H1 (cell line): ENCODE measurements around the gene PIGL. TPM values are rescaled to one million over a fixed set of nuclear protein-coding genes. Genes with fewer than 3 reads are reported as not detected.

Experiments used
- CTCF ChIA-PET: fragments of 300-600 bp; sonication (Branson Sonifier 250); formaldehyde crosslinking; loops from one replicate; lab custom pipeline; 2021; ENCODE audit not compliant: partially characterized antibody; lab: Charles Lee
- POLR2A ChIA-PET: fragments of 300-600 bp; sonication (Branson Sonifier 250); formaldehyde crosslinking; loops from one replicate; lab custom pipeline; 2021; ENCODE audit warnings: inconsistent platforms; ENCODE audit not compliant: partially characterized antibody; lab: Charles Lee
- DNase-seq, 2 experiments: peaks; one replicate each; pipeline versions ENCODE4 v3.0.0 to v3.0.0-alpha.2; 2010 to 2022; ENCODE audit warnings: low spot score in 2 of 2, low read depth in 1 of 2, mixed read lengths in 1 of 2
- FAIRE-seq: peaks from 2 replicates; lab custom pipeline; 2011; peaks lifted over from hg19 to GRCh38; lab: Jason Lieb, UNC
- H2AFZ ChIP-seq: 2 replicates; pipeline ENCODE4 v1.8.1; 2012; ENCODE audit warnings: low read length, inconsistent platforms
- H2AK5ac ChIP-seq: 2 replicates; pipeline ENCODE4 v1.6.1; 2013; ENCODE audit warnings: low read depth, low read length
- H2BK120ac ChIP-seq: replicated peaks from 2 replicates; pipeline ENCODE3; 2013; ENCODE audit warnings: low read depth, low read length, inconsistent platforms
- H2BK12ac ChIP-seq: 2 replicates; pipeline ENCODE4 v1.6.1; 2013; ENCODE audit warnings: low read depth, low read length
- H2BK15ac ChIP-seq: 2 replicates; pipeline ENCODE4 v1.6.1; 2013; ENCODE audit warnings: low read length
- H2BK20ac ChIP-seq: 2 replicates; pipeline ENCODE4 v1.6.1; 2013; ENCODE audit warnings: low read length
- H2BK5ac ChIP-seq: 2 replicates; pipeline ENCODE4 v1.6.1; 2013; ENCODE audit warnings: low read depth, low read length
- H3K14ac ChIP-seq: 2 replicates; pipeline ENCODE4 v1.6.1; 2013; ENCODE audit warnings: inconsistent platforms; ENCODE audit not compliant: insufficient read length
- H3K18ac ChIP-seq: 2 replicates; pipeline ENCODE4 v1.6.1; 2013; ENCODE audit warnings: low read length; ENCODE audit errors: extremely low read depth
- H3K23ac ChIP-seq: 2 replicates; pipeline ENCODE4 v1.6.1; 2013; ENCODE audit warnings: inconsistent platforms; ENCODE audit not compliant: insufficient read length
- H3K23me2 ChIP-seq: 2 replicates; pipeline ENCODE4 v1.6.1; 2013; ENCODE audit warnings: low read depth, low read length
- H3K27ac ChIP-seq: 2 replicates; pipeline ENCODE4 v1.6.1; 2011; ENCODE audit warnings: low read depth, low read length, inconsistent platforms
- H3K27me3 ChIP-seq, 4 experiments: replicated peaks in 1 of 4; 1 replicate in 1 of 4; 2 replicates in 3 of 4; pipeline versions ENCODE4 v1.6.1 to v1.8.1; 2011 to 2013; ENCODE audit warnings: low read length in 3 of 4, mild to moderate bottlenecking in 3 of 4, inconsistent platforms in 2 of 4, mixed read lengths in 2 of 4, moderate library complexity in 1 of 4; ENCODE audit not compliant: control insufficient read depth in 3 of 4, insufficient read depth in 3 of 4; ENCODE audit errors: extremely low read depth in 1 of 4
- H3K36me3 ChIP-seq, 4 experiments: 2 replicates each; pipeline versions ENCODE4 v1.6.1 to v1.8.1; 2011 to 2013; ENCODE audit warnings: mild to moderate bottlenecking in 4 of 4, low read length in 3 of 4, moderate library complexity in 2 of 4, control low read depth in 1 of 4, inconsistent platforms in 1 of 4; ENCODE audit not compliant: insufficient read depth in 4 of 4, control insufficient read depth in 2 of 4
- H3K4ac ChIP-seq: replicated peaks from 2 replicates; pipeline ENCODE3; 2013; ENCODE audit warnings: low read length, low read depth, mixed read lengths, inconsistent platforms; ENCODE audit not compliant: insufficient read length
- H3K4me1 ChIP-seq, 4 experiments: replicated peaks in 1 of 4; 1 replicate in 1 of 4; 2 replicates in 3 of 4; pipeline versions ENCODE4 v1.6.1 to v1.8.1; 2011 to 2013; ENCODE audit warnings: low read length in 3 of 4, inconsistent platforms in 2 of 4, mixed read lengths in 1 of 4; ENCODE audit not compliant: insufficient read depth in 4 of 4, control insufficient read depth in 3 of 4
- H3K4me2 ChIP-seq, 2 experiments: 2 replicates each; pipeline versions ENCODE4 v1.6.1 to v1.8.1; 2011 to 2013; ENCODE audit warnings: low read depth in 2 of 2, low read length in 2 of 2, control low read depth in 1 of 2, inconsistent platforms in 1 of 2, mild to moderate bottlenecking in 1 of 2; ENCODE audit not compliant: insufficient read depth in 1 of 2
- H3K4me3 ChIP-seq, 4 experiments: fragments of 200-600, 300-600 bp in 1 of 4; sonication (generic), shearing (Covaris generic), sonication (Bioruptor Twin) in 1 of 4; 2 replicates each; pipeline versions ENCODE4 v1.5.1 to v1.8.1; 2011 to 2016; ENCODE audit warnings: low read length in 4 of 4, low read depth in 3 of 4, control low read depth in 2 of 4, inconsistent platforms in 2 of 4, mild to moderate bottlenecking in 2 of 4, mixed read lengths in 1 of 4, moderate library complexity in 1 of 4; ENCODE audit not compliant: insufficient read depth in 2 of 4; ENCODE audit errors: extremely low read depth in 1 of 4
- H3K56ac ChIP-seq: replicated peaks from 2 replicates; pipeline ENCODE3; 2013; ENCODE audit warnings: low read depth, mild to moderate bottlenecking, mixed read lengths, low read length, inconsistent platforms; ENCODE audit not compliant: insufficient read length
- H3K79me1 ChIP-seq: 2 replicates; pipeline ENCODE4 v1.6.1; 2013; ENCODE audit warnings: low read depth, low read length, control low read depth
- H3K79me2 ChIP-seq, 2 experiments: 2 replicates each; pipeline versions ENCODE4 v1.6.1 to v1.8.1; 2012 to 2013; ENCODE audit warnings: low read length in 2 of 2, mild to moderate bottlenecking in 2 of 2, inconsistent platforms in 1 of 2; ENCODE audit not compliant: insufficient read depth in 2 of 2, control insufficient read depth in 1 of 2
- H3K9ac ChIP-seq, 4 experiments: replicated peaks in 1 of 4; 1 replicate in 1 of 4; 2 replicates in 3 of 4; pipeline versions ENCODE4 v1.6.1 to v1.8.1; 2011 to 2013; ENCODE audit warnings: low read depth in 3 of 4, low read length in 3 of 4, control low read depth in 2 of 4, mild to moderate bottlenecking in 2 of 4, moderate library complexity in 2 of 4, inconsistent platforms in 1 of 4; ENCODE audit errors: extremely low read depth in 1 of 4
- H3K9me3 ChIP-seq, 2 experiments: 2 replicates each; pipeline versions ENCODE4 v1.6.1 to v1.8.1; 2012 to 2013; ENCODE audit warnings: mild to moderate bottlenecking in 2 of 2, moderate library complexity in 2 of 2, control low read depth in 1 of 2, inconsistent platforms in 1 of 2, low read depth in 1 of 2, low read length in 1 of 2, mixed read lengths in 1 of 2; ENCODE audit not compliant: insufficient read depth in 2 of 2
- H4K20me1 ChIP-seq, 2 experiments: replicated peaks in 1 of 2; 2 replicates each; pipeline versions ENCODE3 to v1.8.1; 2011 to 2013; ENCODE audit warnings: inconsistent platforms in 2 of 2, low read length in 2 of 2, mild to moderate bottlenecking in 1 of 2; ENCODE audit not compliant: insufficient read depth in 2 of 2, control insufficient read depth in 1 of 2
- H4K5ac ChIP-seq: 2 replicates; pipeline ENCODE4 v1.6.1; 2013; ENCODE audit warnings: low read length, low read depth, mixed read lengths, inconsistent platforms; ENCODE audit not compliant: insufficient read length
- H4K8ac ChIP-seq: 2 replicates; pipeline ENCODE4 v1.8.0; 2013; ENCODE audit warnings: mild to moderate bottlenecking, moderate library complexity, low read length, inconsistent platforms; ENCODE audit not compliant: insufficient read depth; ENCODE audit errors: extremely low read depth
- H4K91ac ChIP-seq: replicated peaks from 2 replicates; pipeline ENCODE3; 2013; ENCODE audit warnings: low read length, mixed read lengths, inconsistent platforms; ENCODE audit not compliant: insufficient read length
- BRCA1 ChIP-seq: IDR thresholded peaks from 2 replicates; pipeline ENCODE4 v1.6.1; 2012; ENCODE audit warnings: low read depth, low read length, improper control_type of control experiment
- CBX5 ChIP-seq: fragments of 300-800, 300-1000 bp; sonication (generic); IDR thresholded peaks from 2 replicates; pipeline ENCODE4 v1.7.1; 2016; ENCODE audit warnings: antibody characterized with exemption, low read length, low read depth
- CTBP2 ChIP-seq: IDR thresholded peaks from 2 replicates; pipeline ENCODE4 v1.7.0; 2011; ENCODE audit warnings: borderline replicate concordance, mild to moderate bottlenecking, moderate library complexity, mixed read lengths, low read length; ENCODE audit not compliant: insufficient read depth, insufficient read length
- POU5F1 ChIP-seq: IDR thresholded peaks from 2 replicates; pipeline ENCODE4 v1.6.1; 2011; ENCODE audit warnings: low read depth, mild to moderate bottlenecking, low read length, moderate library complexity
- RBBP5 ChIP-seq: IDR thresholded peaks from 2 replicates; pipeline ENCODE4 v1.7.1; 2012; ENCODE audit warnings: low read depth, mild to moderate bottlenecking, inconsistent platforms, low read length, moderate library complexity, borderline replicate concordance
- RFX5 ChIP-seq: IDR thresholded peaks from 2 replicates; pipeline ENCODE4 v1.6.1; 2011; ENCODE audit warnings: low read depth, low read length, improper control_type of control experiment, borderline replicate concordance
- SAP30 ChIP-seq: fragments of 300-600 bp; sonication (generic); IDR thresholded peaks from 2 replicates; pipeline ENCODE4 v1.7.1; 2012; ENCODE audit warnings: low read length, moderate library complexity, mild to moderate bottlenecking, inconsistent platforms; ENCODE audit not compliant: insufficient read depth, insufficient replicate concordance
- SIN3A ChIP-seq, 2 experiments: IDR thresholded peaks in 1 of 2; conservative IDR thresholded peaks in 1 of 2; 2 replicates each; pipeline ENCODE4 v1.6.1; 2011 to 2012; ENCODE audit warnings: low read length in 2 of 2, improper control_type of control experiment in 1 of 2, low read depth in 1 of 2, mild to moderate bottlenecking in 1 of 2
- SIX5 ChIP-seq: IDR thresholded peaks from 2 replicates; pipeline ENCODE4 v1.6.1; 2011; ENCODE audit warnings: mild to moderate bottlenecking, low read depth, low read length
- SP4 ChIP-seq: IDR thresholded peaks from 2 replicates; pipeline ENCODE4 v1.6.1; 2012; ENCODE audit warnings: low read length, inconsistent platforms
- TAF1 ChIP-seq: IDR thresholded peaks from 2 replicates; pipeline ENCODE4 v1.6.1; 2011; ENCODE audit warnings: mild to moderate bottlenecking, low read depth, low read length
- WGBS, 2 experiments: shearing (Covaris generic) in 1 of 2; methylation state at CpG; one replicate each; pipeline versions ENCODE4 v1.1.6 to v1.1.7; 2013 to 2015; ENCODE audit warnings: low lambda C conversion rate in 2 of 2, mixed read lengths in 2 of 2, inconsistent platforms in 1 of 2, low coverage in 1 of 2, missing lambda C conversion rate in 1 of 2; ENCODE audit not compliant: insufficient replicate concordance in 2 of 2, insufficient coverage in 1 of 2, insufficient read length in 1 of 2; ENCODE audit errors: extremely low coverage in 1 of 2, missing lambda C conversion rate in 1 of 2; 5-methylcytosine and 5-hydroxymethylcytosine counted together
- polyA plus RNA-seq, 7 experiments: library from polyadenylated mRNA; depleted of rRNA in 3 of 7; stranded (reverse) in 5 of 7; unstranded in 2 of 7; fragments of >200 nt in 5 of 7; fragments of 200-250 nt in 2 of 7; gene quantifications; 1 replicate in 5 of 7; 2 replicates in 1 of 7; 4 replicates in 1 of 7; pipeline versions ENCODE4 v1.2.1 to v1.2.3, GENCODE V29; 2011 to 2013; ENCODE audit warnings: missing spikeins in 2 of 7, mixed read lengths in 2 of 7
- total RNA-seq: library from RNA; stranded (reverse); fragmentation: NEBNext Ultra II Directional; extraction: Animal tissue kit (Norgen Biotek cat#: 25700); gene quantifications from 2 replicates; pipeline ENCODE4 v1.2.1, GENCODE V29; 2021
- TF ChIP-seq, protein P1 (sequence below): IDR thresholded peaks from 2 replicates; pipeline ENCODE4 v1.6.1; 2012; ENCODE audit warnings: inconsistent platforms

The PIGL gene
- total and polyA plus RNA-seq, 2 of the 8 experiments (the other 6 are each of a cell fraction or from before 2014, with no cell fraction given) = 28.4 to 30.8 TPM

DNA sequence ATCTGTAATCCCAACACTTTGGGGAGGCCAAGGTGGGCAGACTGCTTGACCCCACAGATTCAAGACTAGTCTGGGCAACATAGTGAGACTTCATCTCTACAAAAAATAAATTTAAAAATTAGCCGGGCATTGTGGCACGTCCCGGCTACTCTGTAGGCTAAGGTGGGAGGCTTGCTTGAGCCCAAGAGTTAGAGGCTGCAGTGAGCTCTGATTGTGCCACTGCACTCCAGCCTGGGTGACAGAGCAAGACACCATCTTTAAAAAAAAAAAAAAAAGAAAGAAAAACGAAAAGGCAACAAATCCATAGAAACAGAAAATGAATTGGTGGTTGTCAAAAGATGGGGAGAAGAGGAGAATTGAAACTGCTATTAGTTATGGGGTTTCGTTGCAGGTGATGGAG lies 29.4 kb upstream of the PIGL start:
- no peaks in the 10 kb centered on the region for H3K9me3 ChIP-seq
- no peak overlapping the region for H4K91ac ChIP-seq
- H3K36me3 ChIP-seq = peaks cover 0 to 7% (median 2%) of the 10 kb centered on the region in 4 experiments; a peak in 3 of 8 replicates
- peaks cover 2% of the 10 kb centered on the region for H3K79me1 ChIP-seq
- no peak overlapping the region for H3K27ac ChIP-seq
- TF ChIP-seq CTBP2 = no peak
- no peak for TF ChIP-seq SIX5
- TF ChIP-seq, protein P1, sequence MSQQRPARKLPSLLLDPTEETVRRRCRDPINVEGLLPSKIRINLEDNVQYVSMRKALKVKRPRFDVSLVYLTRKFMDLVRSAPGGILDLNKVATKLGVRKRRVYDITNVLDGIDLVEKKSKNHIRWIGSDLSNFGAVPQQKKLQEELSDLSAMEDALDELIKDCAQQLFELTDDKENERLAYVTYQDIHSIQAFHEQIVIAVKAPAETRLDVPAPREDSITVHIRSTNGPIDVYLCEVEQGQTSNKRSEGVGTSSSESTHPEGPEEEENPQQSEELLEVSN = no peak
- no peak for TF ChIP-seq BRCA1
- TF ChIP-seq CBX5 = no peak
- no peak for TF ChIP-seq RBBP5
- TF ChIP-seq POU5F1 = no peak
- no peak for TF ChIP-seq TAF1
- no peak for TF ChIP-seq SAP30
- TF ChIP-seq RFX5 = no peak
- TF ChIP-seq SP4 = no peak
- TF ChIP-seq SIN3A (conservative IDR thresholded peaks at IDR 0.05 in 1 of 2, IDR thresholded peaks at IDR 0.05 in 1 of 2; ENCODE audit: low read depth in 1 of 2, low read length in 2 of 2) = no peak
- TF ChIP-seq, all 59 proteins: peak for 0
- Histone ChIP-seq H2BK120ac (no peak overlapping the region), H4K5ac (no peak overlapping the region), H2AK5ac (no peak overlapping the region), H3K79me2 (peaks cover 0 to 63% of the 10 kb centered on the region in 2 experiments; a peak in 2 of 4 replicates), H3K9ac (no peak overlapping the region), H3K23ac (no peak overlapping the region), H2BK12ac (no peak overlapping the region), H2BK15ac (no peak overlapping the region), H3K4me3 (no peak overlapping the region), H2BK5ac (no peak overlapping the region), H4K20me1 (no peaks in the 10 kb centered on the region), H4K8ac (no peak overlapping the region), H3K4me1 (no peaks in the 10 kb centered on the region), H3K18ac (no peak overlapping the region), H3K4me2 (no peak overlapping the region), H3K56ac (no peak overlapping the region), H2BK20ac (no peak overlapping the region), H3K23me2 (no peaks in the 10 kb centered on the region), H3K27me3 (no peaks in the 10 kb centered on the region), H2AFZ (no peak overlapping the region), H3K14ac (no peak overlapping the region), H3K4ac (no peak overlapping the region)
- FAIRE-seq = no peak
- ChIA-PET POLR2A (no interaction called here), CTCF (no interaction called here)
- DNase-seq = no peak
- 91% methylated on average over 5 of the region's 5 CpGs; no CpG with 5 or more reads in 1 of the 2 experiments for WGBS, 2 experiments
